ELR (cell line): ENCODE measurements around the gene PNPLA7.
"Not testable (repeated sequence)": the region's sequence is repeated elsewhere in the genome, so short reads cannot be mapped to it uniquely, and the experiment has no call there.

Experiments used
- DNase-seq: peaks from one replicate; pipeline ENCODE4 v3.0.0-alpha.2; 2015; ENCODE audit warnings: low read depth

PNPLA7 gene

DNA sequence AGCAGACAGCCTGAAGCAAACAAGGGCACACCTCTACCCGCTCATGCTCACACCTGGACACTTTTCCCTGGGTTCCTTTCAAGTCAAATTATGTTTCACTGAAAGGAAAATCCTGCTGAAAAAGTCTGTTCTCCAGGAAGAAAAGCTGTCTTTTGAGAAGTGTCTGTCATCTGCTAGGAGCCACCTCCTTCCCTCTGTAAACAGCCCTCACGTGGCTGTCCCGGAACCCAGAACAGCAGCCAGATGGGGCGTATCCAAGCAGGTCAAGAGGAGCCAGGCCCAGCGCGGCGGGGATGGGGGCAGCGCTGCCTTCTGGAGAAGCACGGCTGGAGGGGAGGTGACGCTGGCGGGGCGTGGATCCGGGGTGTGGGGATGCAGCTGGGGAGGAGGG is at the start of gene PNPLA7:
TSS of gene PNPLA7 (minus strand) at position 172 of the 391 bp plus-strand sequence. CDS start 205 bp downstream, outside the sequence.
- peak; percentile 71 for DNase-seq

GRCh38 chr9:137598943-137599342 is 48.7 kb upstream of the PNPLA7 start:
- DNase-seq = no peak

DNA sequence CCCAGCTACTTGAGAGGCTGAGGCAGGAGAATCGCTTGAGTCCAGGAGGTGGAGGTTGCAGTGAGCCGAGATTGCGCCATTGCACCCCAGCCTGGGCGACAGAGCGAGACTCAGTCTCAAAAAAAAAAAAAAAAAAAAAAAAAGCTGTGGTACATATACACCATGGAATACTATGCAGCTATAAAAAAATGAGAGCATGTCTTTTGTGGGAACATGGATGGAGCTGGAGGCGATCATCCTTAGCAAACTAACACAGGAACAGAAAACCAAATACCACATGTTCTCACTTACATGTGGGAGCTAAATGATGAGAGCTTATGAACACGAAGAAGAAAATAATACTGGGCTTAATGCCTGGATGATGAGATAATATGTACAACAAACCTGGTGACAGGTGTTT is 46.4 kb upstream of the PNPLA7 start:
- DNase-seq = not testable (repeated sequence)

GRCh38 chr9:137593176-137593575 is 43.0 kb upstream of the PNPLA7 start:
- no peak for DNase-seq

- no peak for DNase-seq
These were observed 42.6 kb upstream of the PNPLA7 start for GRCh38 chr9:137592767-137593166.

DNA sequence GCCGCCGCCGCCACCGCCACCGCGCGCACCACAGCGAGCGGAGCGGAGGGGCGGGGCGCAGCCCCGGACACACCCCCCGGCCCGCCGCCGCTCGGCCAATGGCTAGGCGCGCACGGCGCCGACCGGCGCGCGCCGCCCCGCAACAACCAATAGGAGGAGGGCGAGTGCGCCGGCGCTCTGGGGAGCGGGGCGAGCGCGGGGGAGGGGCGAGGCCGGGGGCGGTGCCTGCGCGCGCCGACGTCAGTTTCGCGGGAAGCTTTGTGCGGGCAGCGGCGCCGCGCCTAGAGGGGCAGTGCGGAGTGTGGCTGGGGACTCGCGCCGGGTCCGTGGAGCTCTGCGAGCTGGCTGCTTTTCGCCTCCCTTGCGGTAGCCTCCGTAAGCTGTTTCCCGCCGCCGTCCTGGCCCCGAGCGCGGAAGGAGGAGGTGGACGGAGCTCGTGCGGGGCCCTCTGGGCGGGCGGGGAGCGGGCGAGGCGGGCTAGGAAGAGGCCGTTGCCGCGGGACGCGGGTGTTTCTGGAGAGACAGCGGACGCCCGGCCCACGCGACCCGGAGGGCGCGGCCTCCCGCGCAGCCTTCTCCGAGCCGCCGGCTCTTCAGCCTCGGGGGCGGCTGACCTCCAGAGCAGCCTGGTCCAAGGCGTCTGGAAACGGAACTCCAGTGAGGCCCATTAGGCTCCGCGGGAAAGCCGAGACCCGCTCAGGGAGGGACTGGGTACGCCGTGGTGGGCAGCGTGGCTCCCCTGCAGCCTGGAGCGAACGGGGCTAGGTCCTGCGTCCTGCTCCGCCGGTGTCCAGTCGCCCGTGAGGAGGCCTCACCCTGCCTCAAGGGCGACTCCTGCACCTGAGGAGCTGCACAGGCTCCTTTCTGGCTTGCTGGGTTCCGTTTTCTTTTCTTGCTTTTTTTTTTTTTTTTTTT is 40.5 kb upstream of the PNPLA7 start, which contains the start of gene ZMYND19:
TSS of gene ZMYND19 (minus strand) at position 44 of the 915 bp plus-strand sequence. CDS start 249 bp downstream, outside the sequence.
- DNase-seq = peak; percentile 90

GRCh38 chr9:137590123-137590468 is 39.9 kb upstream of the PNPLA7 start:
- no peak for DNase-seq

- peak; percentile 34 for DNase-seq
These were observed 39.4 kb upstream of the PNPLA7 start for GRCh38 chr9:137589441-137590122.

DNA sequence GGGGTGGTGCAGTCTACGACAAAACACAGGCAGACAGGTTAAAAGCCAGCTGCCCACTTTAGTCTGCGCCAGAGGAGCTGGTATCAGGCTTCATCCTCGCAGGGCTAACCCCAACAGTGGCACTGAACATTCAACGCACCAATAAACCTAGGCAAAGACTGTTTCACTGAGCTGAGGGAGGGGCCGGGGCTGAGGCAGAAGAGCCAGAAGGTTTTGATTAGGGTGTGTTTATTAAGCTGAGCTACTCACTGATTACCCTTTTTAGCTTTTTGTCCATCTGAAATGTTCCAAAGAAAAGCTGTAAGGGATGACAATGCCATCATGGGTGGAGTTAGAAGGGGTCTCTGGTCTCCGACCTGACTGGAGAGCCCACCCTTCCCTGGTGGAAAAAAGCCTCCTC is 38.7 kb upstream of the PNPLA7 start:
- DNase-seq = no peak

- DNase-seq = no peak
These were observed 38.1 kb upstream of the PNPLA7 start for GRCh38 chr9:137588311-137588710.

- no peak for DNase-seq
These were observed 36.7 kb upstream of the PNPLA7 start for GRCh38 chr9:137586854-137587253.

DNA sequence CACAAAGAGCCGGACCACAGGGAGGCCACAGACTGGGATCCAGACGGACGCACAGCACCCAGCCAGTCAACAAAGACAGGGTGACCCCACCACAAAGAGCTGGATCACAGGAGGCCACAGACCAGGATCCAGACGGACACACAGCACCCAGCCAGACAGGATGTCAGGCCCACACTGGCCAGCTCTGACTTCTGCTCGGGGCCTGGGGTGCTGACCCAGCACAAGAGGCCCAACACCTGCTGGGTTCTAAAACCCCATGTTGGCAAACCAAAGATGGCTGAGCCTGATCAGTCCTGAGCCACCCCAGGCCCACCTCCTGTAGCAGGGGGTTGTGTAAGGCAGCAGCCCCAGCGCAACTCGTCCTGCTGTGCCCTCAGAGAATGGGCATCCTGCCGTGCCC is 33.8 kb upstream of the PNPLA7 start:
- no peak for DNase-seq

DNA sequence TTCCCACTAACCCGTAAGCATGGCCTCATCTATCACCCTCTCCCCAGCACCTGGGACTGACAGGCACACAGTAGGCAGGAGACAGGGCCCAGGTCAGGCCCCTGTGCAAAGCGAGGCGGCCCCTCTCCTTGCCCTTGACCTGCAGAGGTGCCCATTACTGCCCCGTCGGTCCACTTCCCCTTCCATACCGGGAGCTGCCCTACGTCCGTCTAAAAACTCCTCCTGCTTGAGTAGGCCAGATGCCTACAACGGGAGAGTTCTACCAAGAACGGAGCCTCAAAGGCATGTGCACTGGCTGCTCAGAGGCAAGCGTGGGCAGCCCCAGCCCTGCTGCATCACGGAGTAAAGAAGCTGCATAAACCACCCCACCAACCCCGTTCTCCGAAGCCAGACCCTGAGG is 33.1 kb upstream of the PNPLA7 start:
- DNase-seq = no peak

GRCh38 chr9:137582286-137582860 is 32.2 kb upstream of the PNPLA7 start:
- peak; percentile 44 for DNase-seq

DNA sequence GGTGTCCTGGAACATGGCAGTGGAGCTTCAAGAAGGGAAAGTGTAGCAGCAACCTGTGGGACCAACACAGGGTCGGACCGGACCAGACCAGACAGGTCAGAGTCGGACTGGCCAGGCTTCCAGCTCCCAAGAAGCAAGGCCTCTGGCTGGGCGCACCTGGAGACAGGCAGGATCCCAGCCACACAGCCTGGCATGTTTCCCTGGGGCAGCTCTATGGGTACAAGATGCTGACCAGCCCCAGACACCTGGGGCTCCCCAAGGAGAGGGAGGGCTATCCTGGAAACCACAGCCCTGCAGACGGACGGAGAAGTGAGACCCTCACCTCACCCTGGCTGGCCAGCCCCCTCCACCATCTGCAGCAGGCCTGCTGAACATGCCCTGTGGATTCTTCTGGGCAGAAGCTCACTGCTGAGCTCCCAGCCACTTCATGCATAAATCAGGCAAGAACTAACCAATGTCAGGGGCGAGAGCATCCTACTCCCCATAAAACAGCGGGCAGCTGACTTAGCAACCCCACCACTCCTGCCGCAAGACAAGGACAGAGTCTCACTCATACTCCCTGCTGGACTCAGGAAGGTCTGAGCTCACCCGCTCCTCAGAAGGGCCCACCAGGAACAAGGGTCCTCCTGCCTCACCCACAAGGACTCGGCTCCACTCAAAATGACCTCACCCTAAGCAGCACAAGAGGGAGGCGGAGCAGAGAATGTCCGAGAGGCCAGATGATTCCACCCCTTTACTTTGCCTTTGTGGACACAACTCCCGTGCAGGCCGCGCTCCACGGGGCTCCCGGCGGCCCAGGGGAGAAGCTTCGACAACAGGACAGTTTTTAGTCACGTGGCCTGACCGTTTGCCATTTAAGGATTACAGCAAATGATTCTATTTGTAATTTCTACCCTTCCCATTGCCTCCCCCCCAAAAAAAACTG is 31.4 kb upstream of the PNPLA7 start:
- DNase-seq = no peak

- DNase-seq = no peak
These were observed 30.7 kb upstream of the PNPLA7 start for GRCh38 chr9:137580954-137581322.

- DNase-seq = no peak
These were observed 30.2 kb upstream of the PNPLA7 start for GRCh38 chr9:137580209-137580953.

DNA sequence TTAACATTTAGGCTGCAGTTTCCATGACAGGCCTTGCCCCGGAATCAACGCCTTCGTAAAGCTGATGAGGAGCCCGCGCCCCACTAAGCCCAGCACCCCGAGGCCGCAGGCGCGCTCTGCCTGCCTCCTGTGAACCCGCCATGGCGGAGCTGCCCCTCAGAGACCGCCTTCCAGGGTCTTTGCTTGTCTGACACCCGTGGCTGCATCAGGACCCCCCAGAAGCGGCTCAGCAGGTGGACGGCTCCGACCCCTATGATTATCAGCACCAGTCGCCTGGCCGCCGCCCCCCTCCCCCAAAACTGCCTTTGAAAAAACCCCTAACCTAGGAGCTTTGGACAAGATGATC is 29.0 kb upstream of the PNPLA7 start:
- DNase-seq = no peak

DNA sequence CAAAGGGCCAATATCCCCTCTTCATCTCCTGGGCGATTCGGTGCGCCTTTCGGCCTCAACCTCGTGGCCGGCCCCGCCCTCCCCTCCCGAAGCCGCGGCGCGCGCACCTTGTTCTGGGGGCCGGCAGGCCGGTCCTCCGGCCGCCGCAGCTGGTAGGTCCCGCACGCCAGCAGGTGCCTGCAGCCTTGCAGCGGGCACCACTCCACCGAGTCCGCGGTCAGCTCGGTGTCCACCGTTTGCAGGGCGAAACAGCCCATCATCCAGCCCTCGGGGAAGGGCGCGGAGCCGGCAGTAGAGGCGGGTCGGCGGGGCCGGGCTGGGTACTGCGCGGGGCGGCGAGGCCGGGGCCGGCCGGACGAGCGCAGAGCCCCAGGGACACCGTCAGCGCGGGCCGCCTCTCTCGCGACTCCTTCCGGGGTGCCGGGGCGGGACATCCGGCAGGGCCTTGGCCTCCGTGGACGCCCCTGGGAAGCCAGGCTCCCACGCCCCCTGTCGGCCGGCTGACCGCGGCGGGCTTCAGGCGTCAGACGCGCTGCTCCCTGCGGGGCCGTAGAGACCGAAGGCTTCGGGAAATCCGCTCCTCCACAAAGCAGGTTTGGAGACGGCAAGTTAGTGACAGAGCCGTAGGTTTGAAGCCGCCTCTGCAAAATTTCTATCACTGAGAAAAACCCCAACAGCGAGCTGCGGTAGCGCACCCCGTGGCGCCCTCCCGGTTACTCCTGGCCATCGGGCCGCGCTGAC is 28.5 kb upstream of the PNPLA7 start, which contains the start of gene DPH7:
TSS of gene DPH7 (minus strand) at position 408 of the 741 bp plus-strand sequence. CDS start at position 260, 148 bp downstream.
- peak; percentile 95 for DNase-seq

DNA sequence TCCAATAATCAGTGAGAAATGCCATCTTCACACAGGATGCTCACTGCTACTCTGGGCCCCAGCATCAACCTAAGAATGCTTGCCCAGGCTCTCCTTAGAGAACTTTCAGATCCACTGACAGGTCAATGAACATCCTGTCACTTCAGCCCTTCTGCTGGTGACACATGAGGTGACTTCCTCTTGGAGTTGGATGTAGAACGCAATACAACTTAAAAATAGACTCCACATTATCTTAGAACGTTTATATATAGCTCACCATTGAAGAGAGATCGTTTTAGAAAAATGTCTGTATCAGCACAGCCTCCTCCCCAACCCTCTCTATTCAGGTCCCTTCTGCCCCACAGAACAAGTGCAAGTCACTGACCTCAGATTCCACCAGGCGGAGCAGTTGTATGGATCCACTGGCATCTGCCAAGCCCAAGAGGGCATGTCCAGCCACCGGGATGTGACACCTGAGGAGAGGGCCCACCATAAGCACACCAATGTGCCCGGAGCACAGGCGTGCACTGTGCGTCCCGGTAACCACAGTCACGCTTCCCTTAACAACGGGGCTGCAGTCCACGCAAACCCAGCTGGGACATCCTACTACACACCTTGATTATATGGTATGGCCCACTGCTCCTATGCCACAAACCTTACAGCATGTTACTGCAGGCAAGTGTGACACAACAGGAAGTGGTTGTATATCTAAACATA is 25.7 kb upstream of the PNPLA7 start:
- peak; percentile 22 for DNase-seq
